HepG2 (cell line): ENCODE data around the gene SNF8. TPM values are rescaled to one million over a fixed set of nuclear protein-coding genes. Genes with fewer than 3 reads are reported as not detected.

Experiments
- ATF4 ChIP-seq, 2 experiments: fragments of 450-650 bp in 1 of 2; sonication (generic) in 1 of 2; formaldehyde crosslinking; IDR thresholded peaks; 2 replicates each; pipeline versions ENCODE4 v1.5.0 to v1.8.0; 2020 to 2022; ENCODE audit warnings: mild to moderate bottlenecking in 1 of 2, missing genetic modification reagents in 1 of 2
- BORCS8-MEF2B ChIP-seq: sonication (generic); formaldehyde crosslinking; IDR thresholded peaks from 2 replicates; pipeline ENCODE4 v1.8.0; 2022; ENCODE audit warnings: mild to moderate bottlenecking, missing genetic modification reagents
- EP300 ChIP-seq, 3 experiments: sonication (generic) in 1 of 3; formaldehyde crosslinking in 1 of 3; IDR thresholded peaks; 2 replicates each; pipeline versions ENCODE4 v1.5.1 to v1.6.1; 2011 to 2020; ENCODE audit warnings: low read depth in 2 of 3, low read length in 2 of 3, borderline replicate concordance in 1 of 3, improper control_type of control experiment in 1 of 3, mild to moderate bottlenecking in 1 of 3, missing genetic modification reagents in 1 of 3, moderate library complexity in 1 of 3
- FOXC1 ChIP-seq: sonication (generic); formaldehyde crosslinking; IDR thresholded peaks from 2 replicates; pipeline ENCODE4 v1.8.0; 2022; ENCODE audit warnings: mild to moderate bottlenecking, missing genetic modification reagents, borderline replicate concordance
- FUBP1 ChIP-seq: sonication (generic); formaldehyde crosslinking; IDR thresholded peaks from 2 replicates; pipeline ENCODE4 v1.5.1; 2020; ENCODE audit warnings: missing genetic modification reagents, mild to moderate bottlenecking, borderline replicate concordance
- HOXA7 ChIP-seq: sonication (generic); formaldehyde crosslinking; IDR thresholded peaks from 2 replicates; pipeline ENCODE4 v1.8.1; 2022; ENCODE audit warnings: mild to moderate bottlenecking, missing genetic modification reagents, moderate library complexity
- IRF2 ChIP-seq: IDR thresholded peaks from 2 replicates; pipeline ENCODE4 v1.6.1; 2018; ENCODE audit warnings: missing genetic modification reagents, missing compliant biosample characterization
- IRX3 ChIP-seq: sonication (generic); formaldehyde crosslinking; IDR thresholded peaks from 2 replicates; pipeline ENCODE4 v1.8.1; 2023; ENCODE audit warnings: mild to moderate bottlenecking, low read depth, missing genetic modification reagents, borderline replicate concordance
- NR2F2 ChIP-seq: IDR thresholded peaks from 2 replicates; pipeline ENCODE4 v1.6.1; 2012; ENCODE audit warnings: low read depth, inconsistent platforms, borderline replicate concordance
- NR3C1 ChIP-seq: sonication (generic); formaldehyde crosslinking; IDR thresholded peaks from 2 replicates; pipeline ENCODE4 v1.4.0; 2020; ENCODE audit warnings: missing genetic modification reagents
- SNAPC4 ChIP-seq: sonication (generic); formaldehyde crosslinking; IDR thresholded peaks from 2 replicates; pipeline ENCODE4 v1.4.0; 2020; ENCODE audit warnings: mild to moderate bottlenecking, missing genetic modification reagents
- STAT5B ChIP-seq: sonication (generic); formaldehyde crosslinking; IDR thresholded peaks from 2 replicates; pipeline ENCODE4 v1.4.0; 2020; ENCODE audit warnings: missing genetic modification reagents
- ZBTB37 ChIP-seq: sonication (generic); formaldehyde crosslinking; IDR thresholded peaks from 2 replicates; pipeline ENCODE4 v1.4.0; 2020; ENCODE audit warnings: mild to moderate bottlenecking, missing genetic modification reagents
- ZNF17 ChIP-seq: sonication (generic); formaldehyde crosslinking; IDR thresholded peaks from 2 replicates; pipeline ENCODE4 v1.5.0; 2020; ENCODE audit warnings: mild to moderate bottlenecking, missing genetic modification reagents
- ZNF207 ChIP-seq: fragments of 450-650 bp; IDR thresholded peaks from 2 replicates; pipeline ENCODE4 v1.6.1; 2016; ENCODE audit warnings: antibody characterized with exemption, borderline replicate concordance
- ZNF660 ChIP-seq: sonication (generic); formaldehyde crosslinking; IDR thresholded peaks from 2 replicates; pipeline ENCODE4 v1.5.1; 2020; ENCODE audit warnings: mild to moderate bottlenecking, low read depth, missing genetic modification reagents, borderline replicate concordance
- ZNF740 ChIP-seq: sonication (generic); formaldehyde crosslinking; IDR thresholded peaks from 2 replicates; pipeline ENCODE4 v1.4.0; 2020; ENCODE audit warnings: missing genetic modification reagents
- ZSCAN30 ChIP-seq: sonication (generic); formaldehyde crosslinking; IDR thresholded peaks from 2 replicates; pipeline ENCODE4 v1.5.0; 2020; ENCODE audit warnings: mild to moderate bottlenecking, missing genetic modification reagents
- ZSCAN9 ChIP-seq: IDR thresholded peaks from 2 replicates; pipeline ENCODE4 v1.6.1; 2016; ENCODE audit warnings: borderline replicate concordance
- polyA plus RNA-seq, 8 experiments: library from polyadenylated mRNA; depleted of rRNA in 3 of 8; stranded (reverse) in 7 of 8; unstranded in 1 of 8; fragments of >200 nt; fragmentation: Illumina TruSeq in 4 of 8; extraction: Trizol in 4 of 8; gene quantifications; 2 replicates each; pipeline versions ENCODE4 v1.2.1 to v1.2.3, GENCODE V29; 2011 to 2016; ENCODE audit warnings: low read depth in 4 of 8, missing spikeins in 1 of 8, mixed read lengths in 1 of 8; ENCODE audit not compliant: insufficient read depth in 1 of 8
- total RNA-seq, 5 experiments: library from RNA; depleted of rRNA; stranded (reverse); fragments of >200 nt; fragmentation: Illumina TruSeq; extraction: Trizol; gene quantifications; 2 replicates each; pipeline ENCODE4 v1.2.3, GENCODE V29; 2016; ENCODE audit warnings: low read depth in 1 of 5

SNF8 gene
- total and polyA plus RNA-seq, 2 of the 13 experiments (the other 11 are each of a cell fraction or from before 2014, with no cell fraction given) = 114 to 153 TPM

- TF ChIP-seq ZBTB37 (no peak), NR3C1 (CRISPR knock-in tag) (no peak), ZSCAN30 (CRISPR knock-in tag) (no peak), SNAPC4 (CRISPR knock-in tag) (no peak), ZNF660 (CRISPR knock-in tag) (0 out of 2 replicates have a peak, but pooled peaks have one; percentile 48), ATF4 (CRISPR knock-in tag; IDR thresholded peaks at IDR 0.05) (no peak), BORCS8-MEF2B (CRISPR knock-in tag) (no peak; the same call in 1 of the 2 replicates), ZSCAN9 (CRISPR knock-in tag) (no peak), FOXC1 (CRISPR knock-in tag) (no peak), ZNF17 (CRISPR knock-in tag) (no peak), STAT5B (CRISPR knock-in tag) (0 out of 2 replicates have a peak, but pooled peaks have one; percentile 16), IRX3 (CRISPR knock-in tag) (no peak), ZNF207 (no peak), FUBP1 (CRISPR knock-in tag) (peak; percentile 73; the same call in 1 of the 2 replicates), EP300 (IDR thresholded peaks at IDR 0.05; ENCODE audit: low read depth in 2 of 2, low read length in 2 of 2) (no peak), EP300 (CRISPR knock-in tag; IDR thresholded peaks at IDR 0.05; ENCODE audit: borderline replicate concordance) (no peak), HOXA7 (CRISPR knock-in tag) (no peak), IRF2 (CRISPR knock-in tag) (no peak), ZNF740 (CRISPR knock-in tag) (no peak), NR2F2 (peak; percentile 57; the same call in 1 of the 2 replicates)
Measured at GRCh38 chr17:48892940-48893645, 51.5 kb downstream of the SNF8 start (continued).
